ENCODE measurements around the gene RBMS1. TPM values are rescaled to one million over a fixed set of nuclear protein-coding genes. Genes with fewer than 3 reads are reported as not detected.

Gene RBMS1
- total and polyA plus RNA-seq, 2 of the 4 experiments (the other 2 are of a cell fraction) = 43.5 to 64.9 TPM

DNA sequence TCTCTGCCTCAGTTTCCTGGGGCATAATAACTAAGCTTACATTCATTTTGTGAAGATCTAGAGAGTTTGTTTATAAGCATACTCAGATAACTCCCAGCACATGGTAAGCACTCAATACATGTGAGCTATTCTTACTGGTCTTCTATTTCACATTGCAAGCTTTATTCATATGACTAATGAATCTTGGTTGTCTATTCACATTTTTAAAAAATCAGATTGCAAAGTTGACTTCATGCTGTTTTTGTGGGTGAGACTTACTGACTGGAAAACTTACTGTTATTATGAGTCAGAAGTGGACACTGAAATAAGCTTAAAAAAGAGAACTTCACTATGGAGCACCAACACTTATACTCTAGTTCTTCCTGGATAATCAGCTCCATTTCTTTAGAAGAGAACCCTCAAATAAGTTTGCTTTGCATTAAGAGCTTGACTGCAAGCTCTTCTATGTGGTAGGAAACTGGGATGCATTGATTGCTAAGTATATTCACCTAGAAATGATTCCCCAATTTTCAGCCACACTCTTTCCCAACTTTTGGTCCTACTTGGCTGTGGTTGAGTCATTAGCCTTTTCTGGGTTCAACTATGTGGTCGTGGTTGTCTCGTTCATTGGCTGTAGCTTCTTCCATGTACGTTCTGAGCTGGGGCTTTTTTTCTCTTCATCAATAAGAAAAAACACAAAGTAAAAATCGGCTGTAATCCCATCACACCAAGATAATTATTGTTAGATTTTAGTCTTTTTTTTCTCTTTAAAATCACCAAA is 29.5 kb upstream of the RBMS1 start:
- H3K9me1 ChIP-seq (ENCODE audit: insufficient read depth, low read length) = no peaks in the 10 kb centered on the region
- dilution Hi-C loops (cut with HindIII; ENCODE audit: low sequenced_read_pairs, unreplicated experiment) (no loop called here), intact Hi-C loops (cut with micrococcal nuclease) (no loop called here), in situ Hi-C loops (cut with MboI; ENCODE audit: low sequenced_read_pairs) (no loop called here)
- H3K4me2 ChIP-seq (ENCODE audit: low read depth, low read length) = peak overlapping the region; percentile 72; the same call in 1 of the 2 replicates
- no peak overlapping the region for H3K23ac ChIP-seq (ENCODE audit: low read depth, low read length)
- H3K36me3 ChIP-seq (ENCODE audit: control insufficient read depth, insufficient read depth, low read length) = no peaks in the 10 kb centered on the region
- CTCF ChIA-PET = interaction anchor here (1.0 kb wide), 1 partner anchor 447 kb away, joined by 3 read pairs; no protein-coding TSS in a partner anchor
- H2BK20ac ChIP-seq (ENCODE audit: low read depth, low read length) = peak overlapping the region; percentile 44; the same call in 1 of the 2 replicates
- no peak overlapping the region for H3K56ac ChIP-seq (ENCODE audit: extremely low read depth, insufficient read depth, low read length)
- no peak overlapping the region for H3K14ac ChIP-seq (replicated peaks; ENCODE audit: low read depth, low read length)
- BruUV-seq (replicated peaks) = no TSS peak
- H3K18ac ChIP-seq (ENCODE audit: low read depth, low read length) = peak overlapping the region; percentile 71; the same call in 1 of the 2 replicates
- no peak overlapping the region for H2BK15ac ChIP-seq (ENCODE audit: low read depth, low read length)
- no peak overlapping the region for H2AK9ac ChIP-seq (replicated peaks; ENCODE audit: low read depth, low read length, poor library complexity)
- no peak overlapping the region for H3K4me3 ChIP-seq (ENCODE audit: insufficient read depth, low read depth, low read length)
- H2AFZ ChIP-seq (replicated peaks; ENCODE audit: low read length, poor library complexity) = no peak overlapping the region
- ATAC-seq (ENCODE audit: low read depth) (peak; percentile 80), DNase-seq (peak; percentile 80)
- no peak overlapping the region for H2BK120ac ChIP-seq (ENCODE audit: low read depth, low read length)
- peaks cover 2% of the 10 kb centered on the region; the same call in 1 of the 2 replicates for H3K4me1 ChIP-seq (ENCODE audit: control insufficient read depth, insufficient read depth, low read length)
- H2AK5ac ChIP-seq (ENCODE audit: low read depth, low read length) = no peak overlapping the region
- H4K20me1 ChIP-seq (ENCODE audit: insufficient read depth, low read length) = no peaks in the 10 kb centered on the region
- no peaks in the 10 kb centered on the region for H3K9me3 ChIP-seq (ENCODE audit: control insufficient read depth, insufficient read depth, low read length)
- H4K5ac ChIP-seq (ENCODE audit: low read depth, low read length) = no peak overlapping the region
- TF ChIP-seq FOS (IDR thresholded peaks at IDR 0.05; ENCODE audit: low read depth, low read length) (no peak), SMC3 (IDR thresholded peaks at IDR 0.05; ENCODE audit: low read depth, low read length) (no peak), BHLHE40 (IDR thresholded peaks at IDR 0.05; ENCODE audit: low read depth, low read length) (0 out of 2 replicates have a peak, but pooled peaks have one; percentile 12), RFX5 (IDR thresholded peaks at IDR 0.05; ENCODE audit: low read depth, low read length) (no peak), MAFK (IDR thresholded peaks at IDR 0.05; ENCODE audit: low read depth, low read length) (no peak), RAD21 (IDR thresholded peaks at IDR 0.05; ENCODE audit: low read length) (no peak), CEBPB (IDR thresholded peaks at IDR 0.05; ENCODE audit: low read depth, low read length) (peak; percentile 23; the same call in 1 of the 2 replicates), MXI1 (IDR thresholded peaks at IDR 0.05; ENCODE audit: borderline replicate concordance, low read depth, low read length) (no peak; the same call in 1 of the 2 replicates), RCOR1 (IDR thresholded peaks at IDR 0.05; ENCODE audit: insufficient replicate concordance, low read length) (no peak), POLR2A (IDR thresholded peaks at IDR 0.05; ENCODE audit: low read depth, low read length) (no peak), CHD1 (IDR thresholded peaks at IDR 0.05; ENCODE audit: low read depth, low read length) (no peak), MAZ (IDR thresholded peaks at IDR 0.05; ENCODE audit: borderline replicate concordance, low read depth, low read length) (no peak)
- TF ChIP-seq, protein P1, sequence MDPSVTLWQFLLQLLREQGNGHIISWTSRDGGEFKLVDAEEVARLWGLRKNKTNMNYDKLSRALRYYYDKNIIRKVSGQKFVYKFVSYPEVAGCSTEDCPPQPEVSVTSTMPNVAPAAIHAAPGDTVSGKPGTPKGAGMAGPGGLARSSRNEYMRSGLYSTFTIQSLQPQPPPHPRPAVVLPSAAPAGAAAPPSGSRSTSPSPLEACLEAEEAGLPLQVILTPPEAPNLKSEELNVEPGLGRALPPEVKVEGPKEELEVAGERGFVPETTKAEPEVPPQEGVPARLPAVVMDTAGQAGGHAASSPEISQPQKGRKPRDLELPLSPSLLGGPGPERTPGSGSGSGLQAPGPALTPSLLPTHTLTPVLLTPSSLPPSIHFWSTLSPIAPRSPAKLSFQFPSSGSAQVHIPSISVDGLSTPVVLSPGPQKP (IDR thresholded peaks at IDR 0.05; ENCODE audit: borderline replicate concordance, low read depth, low read length) = no peak
- TF ChIP-seq, protein P2, sequence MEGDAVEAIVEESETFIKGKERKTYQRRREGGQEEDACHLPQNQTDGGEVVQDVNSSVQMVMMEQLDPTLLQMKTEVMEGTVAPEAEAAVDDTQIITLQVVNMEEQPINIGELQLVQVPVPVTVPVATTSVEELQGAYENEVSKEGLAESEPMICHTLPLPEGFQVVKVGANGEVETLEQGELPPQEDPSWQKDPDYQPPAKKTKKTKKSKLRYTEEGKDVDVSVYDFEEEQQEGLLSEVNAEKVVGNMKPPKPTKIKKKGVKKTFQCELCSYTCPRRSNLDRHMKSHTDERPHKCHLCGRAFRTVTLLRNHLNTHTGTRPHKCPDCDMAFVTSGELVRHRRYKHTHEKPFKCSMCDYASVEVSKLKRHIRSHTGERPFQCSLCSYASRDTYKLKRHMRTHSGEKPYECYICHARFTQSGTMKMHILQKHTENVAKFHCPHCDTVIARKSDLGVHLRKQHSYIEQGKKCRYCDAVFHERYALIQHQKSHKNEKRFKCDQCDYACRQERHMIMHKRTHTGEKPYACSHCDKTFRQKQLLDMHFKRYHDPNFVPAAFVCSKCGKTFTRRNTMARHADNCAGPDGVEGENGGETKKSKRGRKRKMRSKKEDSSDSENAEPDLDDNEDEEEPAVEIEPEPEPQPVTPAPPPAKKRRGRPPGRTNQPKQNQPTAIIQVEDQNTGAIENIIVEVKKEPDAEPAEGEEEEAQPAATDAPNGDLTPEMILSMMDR (conservative IDR thresholded peaks at IDR 0.05; ENCODE audit: low read depth, low read length) = no peak
- TF ChIP-seq, protein P3, sequence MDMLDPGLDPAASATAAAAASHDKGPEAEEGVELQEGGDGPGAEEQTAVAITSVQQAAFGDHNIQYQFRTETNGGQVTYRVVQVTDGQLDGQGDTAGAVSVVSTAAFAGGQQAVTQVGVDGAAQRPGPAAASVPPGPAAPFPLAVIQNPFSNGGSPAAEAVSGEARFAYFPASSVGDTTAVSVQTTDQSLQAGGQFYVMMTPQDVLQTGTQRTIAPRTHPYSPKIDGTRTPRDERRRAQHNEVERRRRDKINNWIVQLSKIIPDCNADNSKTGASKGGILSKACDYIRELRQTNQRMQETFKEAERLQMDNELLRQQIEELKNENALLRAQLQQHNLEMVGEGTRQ (IDR thresholded peaks at IDR 0.05; ENCODE audit: low read depth, low read length) = no peak
- POLR2A ChIA-PET (ENCODE audit: unreplicated experiment) = no interaction called here
- H4K91ac ChIP-seq (ENCODE audit: insufficient read depth, low read depth, low read length) = no peak overlapping the region
- H3K4ac ChIP-seq (ENCODE audit: low read depth, low read length) = no peak overlapping the region
- H2BK5ac ChIP-seq (ENCODE audit: low read depth, low read length, poor library complexity, severe bottlenecking) = peak overlapping the region; percentile 32
- H3K9ac ChIP-seq (ENCODE audit: low read depth, low read length) = no peak overlapping the region
- no peak overlapping the region for H4K8ac ChIP-seq (ENCODE audit: low read depth in 2 of 2, low read length in 2 of 2)
- no peaks in the 10 kb centered on the region for H3K27me3 ChIP-seq (ENCODE audit: control insufficient read depth, insufficient read depth, low read length)
- WGBS, 2 experiments (ENCODE audit: extremely low coverage in 2 of 2, insufficient read length in 1 of 2) = no CpG with 5 or more reads among the region's 4 CpGs
- H3K79me1 ChIP-seq (ENCODE audit: low read depth in 1 of 2, low read length in 2 of 2) = no peaks in the 10 kb centered on the region
- H3K27ac ChIP-seq (ENCODE audit: insufficient read depth, low read length) = no peak overlapping the region

Measured in IMR-90 (cell line).